K562 (cell line): Measurements from ENCODE around the gene DEPDC1. TPM values are rescaled to one million over a fixed set of nuclear protein-coding genes. Genes with fewer than 3 reads are reported as not detected.

Experiments
- MAX ChIP-seq: sonication (generic); formaldehyde crosslinking; IDR thresholded peaks from 2 replicates; pipeline ENCODE4 v1.9.0; 2022; ENCODE audit warnings: mild to moderate bottlenecking, missing genetic modification reagents
- ZBTB40 ChIP-seq, 2 experiments: fragments of 450-650 bp in 1 of 2; sonication (generic) in 1 of 2; formaldehyde crosslinking in 1 of 2; IDR thresholded peaks; 2 replicates each; pipeline versions ENCODE4 v1.7.1 to v1.9.0; 2016 to 2022; ENCODE audit warnings: inconsistent platforms in 1 of 2, mild to moderate bottlenecking in 1 of 2, missing genetic modification reagents in 1 of 2
- polyA plus RNA-seq, 8 experiments: library from polyadenylated mRNA; depleted of rRNA in 4 of 8; stranded (reverse) in 5 of 8; unstranded in 3 of 8; fragments of >200 nt; fragmentation: Nextera tagmentation in 2 of 8; fragmentation: Illumina TruSeq in 1 of 8; extraction: Ambion mirVana in 2 of 8; extraction: Trizol in 1 of 8; gene quantifications; 2 replicates each; pipeline versions ENCODE4 v1.2.1 to v1.2.3, GENCODE V29; 2011 to 2014; ENCODE audit warnings: inconsistent platforms in 1 of 8, missing spikeins in 1 of 8
- total RNA-seq, 7 experiments: library from RNA; depleted of rRNA in 6 of 7; stranded (reverse); fragments of >200 nt in 6 of 7; fragmentation: Illumina TruSeq in 2 of 7; extraction: Trizol in 2 of 7; gene quantifications; 2 replicates each; pipeline versions ENCODE4 v1.2.1 to v1.2.3, GENCODE V29; 2011 to 2021; ENCODE audit warnings: low replicate concordance in 1 of 7

The DEPDC1 gene
- total and polyA plus RNA-seq, 9 of the 15 experiments (the other 6 are each of a cell fraction or from before 2014, with no cell fraction given): 9.9 to 28.3 (median 17.8) TPM

DNA sequence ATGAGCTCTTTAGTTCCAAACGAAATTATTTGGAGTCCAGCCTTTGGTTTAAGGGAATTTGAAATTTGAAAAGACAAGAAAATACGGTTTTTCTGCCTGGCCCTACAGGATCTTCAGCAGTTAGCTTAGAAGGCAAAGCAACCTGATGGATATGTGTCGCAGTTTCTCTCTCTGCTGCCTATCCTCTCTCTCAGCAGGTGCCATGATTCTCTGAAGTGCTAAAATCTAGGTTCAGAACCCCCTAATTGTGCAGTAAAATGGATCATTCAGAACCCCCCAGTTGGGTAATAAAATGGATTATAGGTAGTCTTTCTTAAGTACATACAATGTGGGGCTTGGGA is 446 bp upstream of the DEPDC1 start (continued):
- TF ChIP-seq ZBTB40 (IDR thresholded peaks at IDR 0.05) (0 out of 2 replicates have a peak, but pooled peaks have one; percentile 13), ZBTB40 (CRISPR knock-in tag; IDR thresholded peaks at IDR 0.05) (no peak), MAX (no peak)
